Activated CD4-positive, alpha-beta T cell treated with anti-CD3 and anti-CD28 coated beads, Interleukin-2, Interleukin-4, amounts not matched to agents 100 ng/mL and 50 ng/mL, durations not matched to agents 16 hours and 8 hours (primary cell): ENCODE measurements around the gene NUBP2.
A peak's percentile ranks its signal among the peaks of the same experiment; 100 is the strongest.

Experiments
- DNase-seq: peaks from one replicate; pipeline ENCODE4 v3.0.0-alpha.2; 2020; ENCODE audit warnings: low spot score

The NUBP2 gene

GRCh38 chr16:1782408-1783264 is at the start of gene NUBP2, which contains the start of gene SPSB3:
TSS of gene NUBP2 (plus strand) at chr16:1782960. CDS start at chr16:1783021, 61 bp downstream.
TSS of gene SPSB3 (minus strand) at chr16:1782571. CDS start at chr16:1781483, 1,088 bp downstream.
- DNase-seq = peak; percentile 100

- no peak for DNase-seq
Observed at GRCh38 chr16:1734123-1734522, 48.6 kb upstream of the NUBP2 start.

GRCh38 chr16:1734816-1735215 is 47.9 kb upstream of the NUBP2 start:
- no peak for DNase-seq

- no peak for DNase-seq
Observed at GRCh38 chr16:1740234-1740633, 42.5 kb upstream of the NUBP2 start.

- no peak for DNase-seq
Observed at GRCh38 chr16:1740781-1741490, 41.8 kb upstream of the NUBP2 start.

GRCh38 chr16:1741553-1742165 is 41.1 kb upstream of the NUBP2 start:
- no peak for DNase-seq

GRCh38 chr16:1743376-1744337 is 39.1 kb upstream of the NUBP2 start:
- no peak for DNase-seq

- no peak for DNase-seq
Observed at GRCh38 chr16:1744338-1744840, 38.4 kb upstream of the NUBP2 start.

- no peak for DNase-seq
Observed at GRCh38 chr16:1745181-1745899, 37.4 kb upstream of the NUBP2 start.

GRCh38 chr16:1745900-1746692 is 36.7 kb upstream of the NUBP2 start:
- DNase-seq = no peak

GRCh38 chr16:1746693-1747195 is 36.0 kb upstream of the NUBP2 start:
- no peak for DNase-seq

- no peak for DNase-seq
Observed at GRCh38 chr16:1747934-1748333, 34.8 kb upstream of the NUBP2 start.

- no peak for DNase-seq
Observed at GRCh38 chr16:1749152-1750117, 33.3 kb upstream of the NUBP2 start.

- DNase-seq = no peak
Observed at GRCh38 chr16:1751946-1752345, 30.8 kb upstream of the NUBP2 start.

- DNase-seq = no peak
Observed at GRCh38 chr16:1752853-1753252, 29.9 kb upstream of the NUBP2 start.

GRCh38 chr16:1754204-1754603 is 28.6 kb upstream of the NUBP2 start:
- no peak for DNase-seq

GRCh38 chr16:1757714-1758461 is 24.9 kb upstream of the NUBP2 start:
- no peak for DNase-seq

GRCh38 chr16:1758923-1759322 is 23.8 kb upstream of the NUBP2 start:
- DNase-seq = no peak
